HG02840 (cell line): ENCODE results near the gene OCA2.

Source experiments
- ATAC-seq: cut with Tn5 transposase; IDR thresholded peaks from one replicate; pipeline ENCODE4 v1.9.1; 2021; ENCODE audit warnings: mild to moderate bottlenecking, moderate library complexity, moderate number of reproducible peaks; ENCODE audit not compliant: unreplicated experiment, low FRiP score

OCA2 gene

GRCh38 chr15:27832237-27832596 lies 266.9 kb downstream of the OCA2 start:
- ATAC-seq = no peak

GRCh38 chr15:27831384-27832236 lies 267.5 kb downstream of the OCA2 start:
- ATAC-seq = no peak

- ATAC-seq = no peak
These were observed 270.4 kb downstream of the OCA2 start for GRCh38 chr15:27828746-27829145.

DNA sequence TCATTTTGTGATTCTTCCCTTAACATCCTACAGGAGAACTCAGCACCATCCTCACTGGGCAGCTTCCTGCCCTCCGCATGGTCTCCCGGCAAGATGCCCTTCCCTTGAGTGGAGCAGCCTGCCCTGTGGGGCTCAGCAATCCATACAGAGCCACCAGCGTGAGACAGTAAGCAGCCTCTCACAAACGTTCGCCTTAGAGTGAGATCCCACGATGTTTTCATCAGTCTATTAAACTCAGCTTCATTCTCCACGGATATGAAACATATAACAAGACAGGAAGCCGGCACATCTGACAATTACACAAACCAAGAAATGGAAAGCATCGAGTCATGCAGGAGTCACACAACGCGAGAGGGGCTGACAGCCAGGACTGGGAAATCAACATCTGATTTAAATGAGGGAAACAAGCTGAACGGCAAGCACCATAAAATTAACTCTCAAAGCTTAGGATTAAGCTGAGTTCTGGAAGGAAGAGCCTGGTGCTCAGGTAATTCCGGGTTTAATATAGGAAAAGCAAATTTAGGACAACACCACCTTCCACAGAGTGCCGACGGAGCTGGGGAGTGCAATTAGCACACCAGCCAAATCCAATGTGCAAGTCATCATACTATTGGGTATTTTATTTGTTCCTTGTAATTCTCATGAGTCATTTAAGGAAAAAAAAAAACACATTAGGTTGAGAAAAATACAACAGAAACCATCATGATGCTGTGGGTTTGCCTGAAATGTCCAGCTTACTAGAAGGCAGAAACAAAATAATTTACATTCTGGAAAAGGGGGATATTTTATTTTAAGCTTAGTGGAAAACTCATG lies 272.0 kb downstream of the OCA2 start:
- ATAC-seq = no peak

- ATAC-seq = no peak
These were observed 272.7 kb downstream of the OCA2 start for GRCh38 chr15:27826411-27826810.

GRCh38 chr15:27824841-27825422 lies 274.2 kb downstream of the OCA2 start:
- ATAC-seq = no peak

GRCh38 chr15:27821273-27821672 lies 277.8 kb downstream of the OCA2 start:
- no peak for ATAC-seq

GRCh38 chr15:27820722-27821121 lies 278.4 kb downstream of the OCA2 start:
- no peak for ATAC-seq

DNA sequence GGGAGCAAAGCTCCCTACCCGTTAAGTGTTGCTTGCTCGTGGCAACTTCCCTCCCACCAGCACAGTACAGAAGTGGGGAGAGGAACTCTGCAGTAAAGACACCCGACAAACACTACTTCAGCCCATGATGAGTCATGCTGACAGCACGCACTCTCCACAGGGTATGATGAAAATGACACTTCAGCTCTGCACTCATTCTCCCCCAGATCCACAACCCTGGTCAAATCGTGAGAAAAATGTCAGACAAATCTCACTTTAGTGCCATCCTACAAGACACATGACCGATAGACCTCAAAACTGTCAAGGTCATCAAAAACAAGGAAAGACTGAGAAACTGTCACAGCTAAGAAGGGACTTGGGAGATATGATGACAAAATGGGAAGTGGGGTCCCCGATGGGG lies 278.9 kb downstream of the OCA2 start:
- ATAC-seq = no peak

DNA sequence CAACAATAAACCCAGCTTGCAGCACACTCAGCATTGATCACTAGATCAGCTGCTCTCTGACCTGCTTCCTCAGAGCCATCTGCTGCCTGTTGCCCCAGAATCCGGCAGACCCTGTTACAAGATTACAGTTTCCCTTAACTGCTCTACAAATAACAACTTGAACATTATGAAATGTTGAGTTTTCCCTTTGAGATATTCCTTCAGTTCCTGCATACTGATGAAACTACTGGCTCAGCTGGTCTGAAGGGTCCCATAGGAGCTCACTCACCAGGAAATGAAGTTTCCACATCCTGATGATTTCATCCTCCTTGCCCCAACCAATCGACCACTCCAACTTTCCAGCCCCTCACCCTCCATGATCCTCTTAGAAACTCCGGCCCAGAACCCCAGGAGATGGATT lies 281.9 kb downstream of the OCA2 start:
- no peak for ATAC-seq

GRCh38 chr15:27816790-27817189 lies 282.3 kb downstream of the OCA2 start:
- ATAC-seq = no peak

DNA sequence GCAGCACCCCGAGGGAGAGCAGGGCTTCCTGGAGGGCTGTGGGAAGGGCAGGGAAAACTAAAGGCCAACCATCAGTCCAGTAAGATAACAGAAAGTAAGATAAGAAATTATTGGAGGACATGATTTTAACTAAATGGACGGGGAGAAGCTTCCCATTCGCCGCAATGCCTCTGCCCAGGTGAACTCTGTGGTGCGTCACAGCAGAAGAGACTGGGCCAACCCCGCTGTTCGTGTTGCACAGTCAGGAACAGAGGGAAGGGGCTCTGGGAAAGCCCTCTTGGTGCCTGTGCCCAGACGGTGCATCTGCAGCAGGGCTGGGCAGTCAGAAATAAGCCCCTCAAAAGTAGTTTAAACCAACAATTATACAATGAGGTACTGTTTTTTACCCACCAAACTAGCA lies 284.1 kb downstream of the OCA2 start:
- ATAC-seq = no peak

DNA sequence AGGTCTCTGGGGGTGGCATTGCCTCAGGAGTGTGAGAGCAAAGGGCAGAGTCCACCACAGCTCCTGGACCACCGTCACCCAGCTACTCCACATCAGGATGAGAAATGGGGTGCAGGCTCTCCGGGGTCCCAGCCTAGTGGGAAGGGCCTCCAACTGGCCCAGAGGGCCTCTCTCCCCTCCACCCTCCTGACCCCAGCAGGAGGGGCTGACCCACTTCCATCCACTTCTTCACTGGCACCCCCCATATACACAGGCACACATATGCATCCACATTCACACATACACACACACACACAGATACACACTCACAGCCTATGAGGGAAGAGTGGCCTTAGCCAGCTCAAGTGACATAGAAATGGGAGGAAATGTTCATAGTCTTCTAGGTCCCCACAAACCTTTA lies 286.0 kb downstream of the OCA2 start:
- no peak for ATAC-seq

DNA sequence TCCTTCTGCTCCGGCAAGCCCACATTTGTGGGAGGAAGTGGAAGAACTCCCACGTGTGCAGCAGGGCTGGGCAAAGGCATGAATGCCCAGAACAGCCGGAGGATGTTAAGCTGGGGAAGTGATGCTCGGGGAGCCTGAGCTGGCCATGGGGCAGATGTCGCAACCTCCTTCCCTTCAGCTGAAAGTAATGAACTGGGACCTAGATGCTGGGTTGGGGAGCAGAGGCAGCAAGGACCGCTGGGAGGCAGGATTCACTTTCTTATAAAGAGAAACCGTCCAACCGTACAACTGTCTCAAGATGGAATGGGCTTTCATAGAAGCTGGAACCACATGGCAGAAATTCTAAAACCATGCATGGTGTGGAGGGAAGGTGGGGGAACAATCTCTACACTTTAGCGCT lies 290.9 kb downstream of the OCA2 start:
- ATAC-seq = no peak

- ATAC-seq = no peak
These were observed 291.8 kb downstream of the OCA2 start for GRCh38 chr15:27807335-27807734.

DNA sequence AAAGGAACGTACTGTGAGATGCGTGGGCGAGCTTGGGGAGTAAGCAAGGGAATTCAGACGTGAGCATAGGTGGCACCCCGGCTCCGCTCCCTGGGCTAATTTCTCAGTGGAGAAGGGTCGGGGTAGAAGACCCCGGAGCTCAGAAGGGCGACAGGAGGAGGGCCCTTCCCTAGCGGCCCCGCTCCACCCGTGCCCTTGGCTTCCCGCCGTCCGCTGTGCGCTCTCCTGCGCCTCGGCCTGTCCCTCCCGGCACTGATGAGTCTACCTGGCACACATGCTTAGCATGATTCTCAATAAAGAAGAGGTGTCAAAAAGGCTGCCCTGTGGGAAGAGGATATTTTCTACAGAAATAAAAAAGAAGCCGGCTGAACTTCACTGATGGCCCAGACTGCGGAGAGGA lies 292.7 kb downstream of the OCA2 start:
- no peak for ATAC-seq

GRCh38 chr15:27805261-27806220 lies 293.6 kb downstream of the OCA2 start:
- no peak for ATAC-seq

GRCh38 chr15:27804569-27805260 lies 294.4 kb downstream of the OCA2 start:
- no peak for ATAC-seq

GRCh38 chr15:27798807-27799206 lies 300.3 kb downstream of the OCA2 start:
- ATAC-seq = no peak

DNA sequence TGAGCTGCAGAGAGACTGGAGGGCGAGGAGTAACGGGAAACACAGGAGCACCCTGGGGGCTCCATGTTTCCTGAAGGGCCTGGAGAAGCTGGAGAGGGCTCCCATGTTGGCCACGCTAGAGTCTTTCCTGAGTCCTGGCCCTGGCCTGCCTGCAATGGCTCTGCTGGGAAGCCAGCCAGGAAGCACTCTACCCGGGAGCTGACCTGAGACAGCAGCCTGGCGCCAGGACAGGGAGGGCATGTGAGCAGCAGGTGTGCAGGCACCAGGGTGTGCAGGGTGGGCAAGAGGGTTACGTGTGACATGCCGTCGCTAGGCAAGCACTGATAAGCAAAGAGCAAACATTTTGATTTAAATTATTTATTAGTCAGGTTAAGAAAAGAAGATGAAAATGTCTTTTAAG lies 301.4 kb downstream of the OCA2 start:
- ATAC-seq = no peak
